HG03439 (cell line): ENCODE results near the gene CACNA2D4.

Experiments used
- ATAC-seq: cut with Tn5 transposase; IDR thresholded peaks from one replicate; pipeline ENCODE4 v1.9.1; 2021; ENCODE audit warnings: mild to moderate bottlenecking, moderate library complexity; ENCODE audit not compliant: unreplicated experiment

The CACNA2D4 gene

DNA sequence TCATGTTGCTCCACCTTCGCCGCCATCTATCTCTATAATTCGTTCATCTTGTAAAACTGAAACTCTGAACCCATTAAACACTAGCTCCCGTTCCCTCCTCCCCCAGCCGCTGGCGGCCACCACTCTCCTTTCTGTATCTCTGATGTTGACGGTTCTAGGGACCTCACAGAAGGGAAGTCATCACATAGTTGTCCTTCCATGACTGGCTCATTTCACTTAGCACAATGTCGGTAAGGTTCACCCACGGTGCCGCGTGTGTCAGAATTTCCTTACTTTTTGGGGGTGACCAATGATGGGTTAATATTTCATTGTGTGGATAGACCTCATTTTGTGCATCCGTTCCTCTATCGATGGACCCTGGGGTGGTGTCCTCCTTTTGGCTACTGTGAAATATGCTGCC is 2.0 kb upstream of the CACNA2D4 start:
- ATAC-seq = no peak

DNA sequence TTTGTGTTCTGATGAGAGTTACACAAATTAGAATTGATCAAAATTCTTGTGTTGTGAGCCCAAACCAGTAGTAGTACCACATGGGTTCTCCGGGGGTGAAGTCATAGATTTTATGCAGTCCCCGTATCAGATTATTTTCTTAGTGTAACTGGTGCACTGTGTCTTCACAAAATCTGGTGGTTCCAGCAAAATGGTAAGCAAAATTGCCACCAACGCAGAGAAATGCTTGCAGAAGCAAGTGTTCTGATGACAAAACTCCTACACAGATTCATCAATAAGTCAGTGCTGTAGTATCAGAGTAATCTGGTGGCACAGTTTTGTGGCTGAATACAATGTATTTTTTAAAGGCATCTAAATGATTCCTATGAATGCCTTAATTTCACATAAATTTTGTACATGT is 1.3 kb upstream of the CACNA2D4 start:
- ATAC-seq = no peak

DNA sequence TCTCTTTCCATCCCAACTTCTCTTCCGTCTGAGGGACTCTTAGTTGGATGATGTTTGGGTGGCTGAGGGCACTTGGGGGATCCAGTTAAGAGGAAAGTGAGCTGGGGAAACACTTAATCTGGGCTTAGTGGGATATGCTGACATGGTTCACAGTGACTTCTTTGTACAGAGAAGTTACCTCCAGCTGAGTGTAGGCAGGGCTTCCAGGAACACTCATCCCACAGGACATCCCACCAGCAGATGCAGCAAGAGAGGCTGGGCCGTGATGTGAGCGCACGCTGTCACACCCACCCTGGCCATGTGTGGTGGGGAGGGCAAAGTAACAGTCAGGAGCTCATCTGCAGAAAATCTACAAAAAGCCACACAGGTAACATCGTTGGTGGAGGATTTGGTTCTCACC is 832 bp upstream of the CACNA2D4 start:
- ATAC-seq = no peak

DNA sequence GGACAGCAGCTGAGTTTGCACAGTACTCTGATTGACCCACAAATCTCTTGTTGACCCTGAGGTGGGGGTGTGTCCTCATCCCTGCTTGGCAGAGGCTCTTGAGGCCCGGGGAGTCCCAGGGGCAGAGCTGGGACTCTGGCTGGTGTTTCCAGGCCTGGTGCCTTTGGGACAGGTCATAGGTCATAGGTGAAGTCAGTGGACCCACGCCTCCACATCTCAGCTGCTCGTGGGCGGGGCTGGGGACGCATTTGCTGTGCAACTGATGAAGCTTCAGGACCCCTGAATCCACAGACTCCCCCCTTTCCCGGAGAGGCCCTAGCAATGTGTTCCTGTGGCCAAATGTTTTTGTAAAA is 408 bp upstream of the CACNA2D4 start:
- ATAC-seq = no peak

DNA sequence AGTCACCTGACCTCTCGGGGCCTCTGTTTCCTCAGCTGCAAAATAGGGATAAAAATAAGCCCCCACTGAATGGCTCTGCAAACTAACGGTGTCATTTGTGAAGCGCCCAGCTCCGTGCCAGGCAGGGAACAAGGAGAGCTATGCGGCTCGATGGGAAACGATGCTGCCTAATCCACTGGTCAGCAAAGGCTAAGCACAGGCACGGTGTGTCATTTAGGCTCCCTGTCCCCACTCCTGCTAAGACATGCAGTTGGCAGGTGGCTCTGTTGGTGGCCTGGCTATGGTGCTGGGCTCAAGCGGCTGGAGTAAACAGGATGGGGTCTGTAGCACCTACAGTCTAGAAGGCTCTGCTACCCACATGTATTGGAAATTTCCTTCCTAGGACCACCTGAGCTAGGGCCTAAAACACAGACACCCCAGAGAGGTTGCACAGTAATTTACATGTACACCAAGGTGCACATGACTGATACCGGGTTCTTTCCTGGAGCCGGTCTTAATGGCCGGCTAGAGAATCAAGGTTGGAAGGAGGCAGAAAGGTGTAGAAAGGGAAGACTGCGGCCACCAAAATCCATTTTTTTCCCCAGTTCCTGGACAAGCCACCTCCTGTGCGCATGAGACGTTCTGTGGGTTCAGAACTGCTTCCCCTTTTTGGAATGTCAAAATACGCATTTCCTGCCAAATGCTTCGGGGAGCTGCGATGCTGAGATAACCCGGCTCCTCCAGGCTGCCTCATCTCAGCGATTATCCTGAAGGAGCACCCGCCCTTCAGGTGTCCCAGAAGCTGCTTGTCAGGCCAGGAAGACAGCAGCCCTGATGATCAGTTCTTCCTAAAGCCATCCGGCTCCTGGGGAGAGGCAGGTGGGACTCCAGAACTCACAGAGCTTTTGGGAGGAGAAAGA is 1.0 kb downstream of the CACNA2D4 start:
- no peak for ATAC-seq

DNA sequence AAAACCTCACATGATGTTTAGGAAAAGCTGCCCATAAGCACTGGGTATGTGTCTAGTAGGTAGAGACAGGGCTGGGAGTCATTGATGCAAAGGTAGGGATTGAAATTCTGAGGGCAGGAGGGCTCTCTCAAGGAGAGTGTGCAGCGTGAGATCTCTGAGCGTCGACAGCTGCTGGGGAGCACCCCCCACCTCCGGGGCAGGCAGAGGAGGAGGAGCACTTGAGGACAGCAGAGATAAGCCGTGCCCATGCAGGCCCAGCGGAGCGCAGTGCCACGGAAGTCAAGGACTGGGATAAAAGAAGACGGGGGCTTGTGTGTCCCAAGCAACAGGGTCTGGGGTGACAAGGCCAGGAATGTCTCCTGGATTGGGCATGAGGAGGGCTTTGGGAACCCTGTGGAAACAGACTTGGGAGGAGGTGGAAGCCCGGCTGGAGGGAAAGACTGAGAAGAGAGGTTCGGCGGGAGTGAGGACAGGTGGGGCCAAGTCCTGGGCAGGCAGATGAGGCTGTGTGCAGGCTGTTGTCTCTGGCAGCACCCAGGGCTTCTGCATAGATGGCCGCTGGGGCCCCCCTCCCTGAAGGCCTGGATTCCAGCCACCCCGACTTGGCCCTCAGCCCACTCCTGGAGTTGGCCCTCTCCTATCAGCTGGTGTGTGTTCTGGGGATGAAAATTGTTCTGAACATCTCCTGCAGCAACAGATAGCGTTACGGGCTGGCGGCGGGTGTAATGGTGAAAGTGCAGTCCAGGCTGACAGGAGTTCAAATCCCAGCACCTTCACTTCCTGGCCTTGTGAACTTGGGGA is 1.9 kb downstream of the CACNA2D4 start:
- no peak for ATAC-seq

DNA sequence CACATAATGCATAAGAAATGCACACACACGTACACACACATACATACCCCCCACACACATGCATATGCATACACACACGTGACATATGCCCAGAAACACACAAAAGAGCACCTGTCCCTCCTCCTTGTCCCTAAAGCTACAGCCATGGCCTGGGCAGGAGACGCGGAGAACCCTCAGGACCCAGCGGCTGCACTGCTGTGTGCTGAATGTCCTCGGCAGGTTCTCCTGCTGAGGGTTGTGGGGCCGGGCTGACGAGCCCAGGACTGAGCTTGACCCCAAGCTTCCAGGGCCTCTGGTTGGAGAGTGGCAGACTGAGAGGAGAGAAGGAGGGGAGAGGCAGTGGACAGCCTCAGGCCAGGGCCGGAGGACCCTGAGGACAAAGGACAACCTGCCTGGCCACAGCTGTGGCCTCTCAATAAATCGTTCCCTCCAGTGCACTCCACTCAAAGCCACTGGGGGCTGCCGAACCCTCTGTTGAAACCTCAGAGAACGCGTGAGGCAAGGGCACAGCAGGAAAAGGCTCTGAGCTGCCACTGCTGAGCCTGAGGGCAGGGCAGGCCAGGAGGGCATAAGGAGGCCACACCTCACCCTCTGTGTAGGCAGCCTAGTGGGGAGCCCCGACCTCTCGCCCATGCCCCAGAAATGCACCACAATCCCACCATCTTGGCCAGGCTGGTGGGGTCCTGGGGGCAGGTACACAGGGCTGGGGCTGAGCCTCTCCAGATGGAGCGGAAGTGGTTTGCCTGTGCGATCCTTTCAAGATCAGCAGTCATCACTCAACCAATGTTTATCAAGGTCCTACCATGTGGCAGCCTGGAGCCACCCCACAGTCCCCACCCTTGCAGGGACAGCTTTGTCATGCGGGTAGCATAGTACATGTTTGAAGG is 3.1 kb downstream of the CACNA2D4 start:
- no peak for ATAC-seq

DNA sequence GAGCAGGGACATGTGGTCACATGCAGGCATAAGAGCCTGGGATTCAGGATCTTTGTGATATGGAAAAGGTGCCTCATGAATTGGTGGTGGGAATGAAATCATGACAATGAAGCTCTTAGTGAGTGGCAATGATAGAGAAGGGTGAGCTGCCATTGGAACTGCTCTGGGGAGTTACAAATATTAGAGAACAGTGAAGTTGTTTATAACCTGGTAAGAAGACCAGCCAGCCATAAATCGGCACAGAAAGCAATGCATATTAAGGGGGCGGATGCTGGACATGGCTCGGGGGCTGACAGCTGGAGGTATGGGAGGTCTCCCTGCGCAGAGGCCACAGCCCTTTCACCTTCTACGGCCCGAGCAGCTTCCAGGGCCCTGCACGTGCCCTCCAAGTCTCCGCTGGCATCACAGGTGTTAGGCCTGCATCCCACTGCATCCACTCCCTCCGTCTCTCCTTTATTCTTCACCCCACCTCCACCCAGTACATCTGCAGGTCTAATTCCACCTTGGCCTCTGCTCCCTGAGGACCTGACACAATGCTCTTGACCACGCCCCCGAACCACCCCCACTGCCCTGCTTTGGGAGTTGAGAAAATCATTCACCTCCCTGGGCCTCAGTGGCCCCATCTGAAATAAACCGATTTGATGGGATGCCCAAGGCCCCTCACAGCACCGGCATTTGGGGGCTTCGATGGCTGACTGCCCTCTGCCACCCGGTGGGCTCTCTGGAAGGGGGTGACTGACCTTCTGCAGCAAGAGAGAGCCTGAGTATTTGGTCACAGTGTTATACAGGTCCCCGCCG is 4.1 kb downstream of the CACNA2D4 start:
- ATAC-seq = no peak

DNA sequence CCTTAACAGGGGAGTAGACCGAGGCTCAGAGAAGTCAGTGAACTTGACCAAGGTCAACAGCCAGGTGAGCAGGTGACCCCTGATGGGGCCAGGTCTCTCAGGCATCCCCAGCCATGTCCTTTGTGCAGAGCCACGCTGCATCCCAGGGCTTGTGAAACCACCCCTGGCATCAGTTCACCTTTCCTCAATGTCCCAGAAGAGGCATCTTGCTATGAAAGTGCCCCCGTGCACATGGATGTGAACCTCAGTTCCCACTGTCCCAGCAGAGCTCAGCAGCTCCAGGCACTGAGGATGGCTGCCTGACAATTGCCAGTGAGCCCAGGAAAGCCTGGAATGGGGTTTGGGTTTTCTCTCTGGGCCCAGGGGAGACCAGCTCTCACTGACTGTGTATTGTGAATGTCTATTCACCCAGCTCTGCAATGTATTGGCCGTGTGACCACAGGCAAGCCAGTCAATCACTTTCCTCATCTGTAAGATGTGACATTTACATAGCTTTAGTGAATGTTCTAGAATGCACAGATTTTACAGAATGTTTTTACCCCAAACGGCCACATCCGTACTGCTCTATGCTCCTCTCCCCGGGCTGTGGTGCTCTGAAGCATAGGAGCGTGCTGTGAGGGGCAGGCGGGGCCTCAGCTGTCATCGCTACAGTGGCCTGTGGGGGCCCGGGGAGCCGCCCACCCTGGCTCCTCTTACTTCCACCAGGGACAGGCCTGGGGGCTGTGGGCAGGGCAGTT is 4.9 kb downstream of the CACNA2D4 start:
- no peak for ATAC-seq

DNA sequence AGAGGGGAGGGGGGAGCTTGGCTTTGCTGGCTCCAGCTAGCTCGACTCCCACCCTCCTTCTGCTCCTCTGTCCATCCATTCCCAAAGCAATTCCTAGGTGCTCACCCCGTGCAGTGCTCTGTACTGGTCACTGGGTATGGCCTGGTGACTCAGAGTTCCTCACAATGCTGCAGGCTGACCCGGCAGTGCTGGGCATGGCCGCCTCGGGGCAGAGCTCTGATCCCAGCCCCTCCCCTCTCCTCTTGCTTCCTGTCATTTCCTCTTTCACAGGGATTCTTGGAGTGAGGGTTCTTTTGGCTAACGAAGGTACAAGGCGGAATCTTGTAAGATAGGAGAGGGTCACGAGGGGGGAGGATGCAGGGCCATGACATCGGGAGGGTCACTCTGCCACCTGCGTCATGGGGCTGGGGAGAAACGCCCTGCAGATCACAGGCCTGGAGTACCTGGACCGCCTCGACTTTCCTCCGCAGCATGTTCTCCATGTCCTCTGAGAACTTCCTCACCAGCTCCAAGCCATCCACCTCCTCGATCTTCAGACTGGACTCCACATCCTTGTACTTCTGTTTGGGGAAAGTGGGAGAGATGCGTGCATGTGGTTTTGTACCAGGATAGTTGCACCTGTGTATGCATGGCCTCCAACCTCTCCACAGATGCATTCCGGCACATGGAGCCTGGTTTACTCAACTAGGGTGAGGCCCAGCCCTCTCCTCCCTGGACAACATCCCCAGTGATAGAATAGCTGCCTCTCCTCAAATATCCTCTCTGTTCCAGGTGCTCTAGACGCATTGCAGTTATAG is 5.7 kb downstream of the CACNA2D4 start:
- ATAC-seq = no peak

DNA sequence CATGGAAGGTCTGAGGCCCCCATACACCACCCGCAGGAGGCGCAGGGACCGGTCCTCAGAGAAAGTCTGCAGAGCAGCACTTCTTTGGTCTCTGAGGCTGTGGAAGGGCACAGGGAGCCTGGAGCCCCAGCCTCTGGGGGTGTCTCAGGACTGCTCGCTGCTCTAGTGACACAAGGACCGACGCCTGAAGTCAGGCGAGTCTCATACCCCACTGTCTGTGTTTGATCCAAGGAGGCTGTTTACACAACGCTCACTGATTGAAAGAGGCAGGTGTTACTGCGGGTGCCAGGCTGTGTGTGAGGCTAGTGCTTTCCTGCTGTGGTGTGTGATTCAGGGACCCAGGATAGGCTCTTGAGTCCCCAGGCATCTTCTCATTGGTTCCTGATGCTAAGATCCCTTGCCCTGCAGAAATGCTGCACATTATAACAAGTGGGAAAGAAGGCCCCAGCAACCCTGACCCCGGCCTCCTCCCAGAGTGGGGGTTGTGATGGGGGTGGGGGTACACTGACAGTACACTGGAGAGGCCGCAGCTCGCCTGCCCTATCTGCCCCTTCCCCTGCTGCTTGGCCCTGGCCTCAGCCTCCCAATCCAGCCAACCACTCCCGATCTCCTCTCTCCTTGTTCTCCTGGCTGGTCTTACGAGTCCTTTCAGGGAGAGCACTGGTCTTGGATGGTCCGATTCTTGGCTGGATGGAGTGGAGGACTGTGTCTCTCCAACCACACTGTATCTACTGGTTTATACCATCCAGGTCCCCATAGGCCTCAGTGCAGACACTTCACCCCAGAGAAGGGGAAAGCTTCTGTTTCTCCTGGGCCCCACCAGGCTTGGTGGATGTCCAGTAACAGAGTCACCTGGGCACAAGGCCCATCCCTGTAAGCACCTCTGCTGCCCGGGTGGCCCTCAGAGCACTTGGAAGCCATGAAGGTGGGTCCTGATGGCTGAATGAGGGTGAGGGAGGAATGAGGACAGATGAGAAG is 6.6 kb downstream of the CACNA2D4 start:
- no peak for ATAC-seq

DNA sequence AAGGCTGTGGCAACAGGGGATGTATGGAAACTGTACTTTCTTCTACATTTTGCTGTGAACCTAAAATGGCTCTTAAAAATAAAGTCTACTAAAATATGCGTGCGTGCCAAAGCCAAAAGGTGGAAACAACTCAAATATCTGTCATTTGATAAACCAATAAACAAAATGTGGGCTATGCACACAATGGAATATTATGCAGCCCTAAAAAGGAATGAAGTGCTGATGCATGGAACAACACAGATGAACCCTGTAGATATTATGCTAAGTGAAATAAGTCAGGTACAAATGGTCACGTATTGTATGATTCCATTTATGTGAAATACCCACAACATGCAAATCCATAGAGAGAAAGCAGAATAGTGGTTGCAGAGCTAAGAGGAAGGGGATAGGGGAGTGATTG is 8.0 kb downstream of the CACNA2D4 start:
- no peak for ATAC-seq

DNA sequence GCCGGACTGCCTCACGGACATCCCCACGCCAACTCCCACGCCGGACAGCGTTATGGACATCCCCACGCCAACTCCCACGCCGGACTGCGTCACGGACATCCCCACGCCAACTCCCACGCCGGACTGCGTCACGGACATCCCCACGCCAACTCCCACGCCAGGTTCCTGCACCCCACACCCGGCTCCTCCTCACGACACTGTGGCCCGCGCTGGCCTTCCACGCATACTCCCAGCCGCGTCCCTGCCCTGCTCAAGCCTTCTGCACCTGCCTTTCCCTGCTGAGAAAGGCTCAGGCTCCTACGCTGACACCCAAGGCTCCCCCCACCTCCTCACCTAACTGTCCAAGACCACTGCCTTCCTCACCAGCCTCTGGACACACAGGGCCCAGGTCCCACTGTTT is 9.7 kb downstream of the CACNA2D4 start:
- no peak for ATAC-seq

DNA sequence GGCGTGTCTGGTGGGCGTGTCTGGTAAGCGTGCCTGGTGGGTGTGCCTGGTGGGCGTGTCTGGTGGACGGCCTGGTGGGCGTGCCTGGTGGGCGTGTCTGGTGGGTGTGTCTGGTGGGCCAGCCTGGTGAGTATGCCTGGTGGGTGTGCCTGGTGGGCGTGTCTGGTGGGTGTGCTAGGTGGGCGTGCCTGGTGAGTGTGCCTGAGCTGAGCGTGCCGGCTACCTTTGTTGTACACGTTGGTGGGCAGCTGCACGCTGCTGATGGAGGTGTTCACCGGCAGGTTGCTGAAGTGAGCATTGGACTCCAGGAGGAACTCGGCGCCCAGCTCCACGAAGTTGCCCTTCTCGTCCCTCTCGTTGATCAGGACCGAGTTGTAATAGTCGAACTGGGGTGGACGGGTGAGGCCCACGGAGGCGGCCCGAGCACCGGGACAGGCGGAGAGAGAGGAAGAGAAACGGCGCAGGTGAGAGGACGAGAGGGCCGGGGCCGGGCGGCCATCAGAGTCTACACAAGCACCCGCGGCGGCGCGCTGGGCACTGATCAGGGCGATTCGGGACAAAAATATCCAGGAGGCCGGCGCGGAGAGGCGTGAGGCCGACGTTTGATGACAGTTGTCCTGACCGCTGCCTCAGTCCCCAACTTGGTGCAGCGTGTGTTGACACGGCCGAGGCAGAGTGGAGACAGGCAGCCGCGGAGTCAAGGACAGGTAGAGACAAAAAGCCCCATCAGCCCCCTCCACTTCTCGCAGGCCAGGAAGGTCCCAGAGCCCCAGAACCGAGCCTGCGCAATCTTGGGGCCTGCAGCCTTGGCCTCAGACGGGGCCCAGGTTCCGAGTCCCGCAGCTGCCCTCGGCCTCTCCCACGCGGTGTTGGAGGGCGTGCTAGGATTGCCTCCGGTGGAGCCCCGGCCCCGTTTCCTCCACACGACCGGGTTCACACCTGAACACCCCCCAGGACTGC is 10.5 kb downstream of the CACNA2D4 start:
- no peak for ATAC-seq

DNA sequence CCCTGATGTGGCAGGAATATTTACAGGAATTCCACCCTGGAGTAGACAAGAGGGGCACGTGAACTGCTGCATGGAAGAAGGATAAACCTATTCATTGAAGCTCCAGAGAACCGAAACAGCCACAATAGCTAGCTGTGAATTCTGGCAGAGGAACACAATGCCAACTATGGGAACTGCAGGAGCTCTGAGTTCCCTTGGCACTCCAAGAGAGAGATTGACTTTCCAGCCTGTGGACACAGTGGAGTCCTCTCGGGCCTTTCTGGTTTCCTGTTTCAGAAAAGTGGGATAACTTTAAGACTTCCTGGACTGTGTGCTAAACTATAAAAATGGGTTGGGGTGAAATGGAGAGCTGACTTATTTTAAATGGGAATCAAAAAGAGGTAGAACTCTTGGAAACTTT is 11.9 kb downstream of the CACNA2D4 start:
- no peak for ATAC-seq

DNA sequence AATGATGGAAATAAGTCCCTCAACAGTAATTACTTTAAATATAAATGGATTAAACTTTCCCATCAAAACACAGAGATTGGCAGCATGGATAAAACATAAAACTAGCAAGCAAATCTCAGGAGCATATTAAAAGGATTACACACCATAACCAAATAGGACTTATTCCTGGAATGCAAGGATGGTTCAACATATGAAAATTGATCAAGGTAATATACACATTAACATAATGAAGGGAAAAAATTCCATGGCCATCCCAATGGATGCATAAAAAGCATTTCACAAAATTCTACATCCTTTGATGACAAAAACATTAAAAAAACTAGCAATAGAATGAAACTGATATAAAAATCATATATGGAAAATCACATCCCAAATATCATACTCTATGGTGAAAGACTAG is 13.6 kb downstream of the CACNA2D4 start:
- no peak for ATAC-seq

DNA sequence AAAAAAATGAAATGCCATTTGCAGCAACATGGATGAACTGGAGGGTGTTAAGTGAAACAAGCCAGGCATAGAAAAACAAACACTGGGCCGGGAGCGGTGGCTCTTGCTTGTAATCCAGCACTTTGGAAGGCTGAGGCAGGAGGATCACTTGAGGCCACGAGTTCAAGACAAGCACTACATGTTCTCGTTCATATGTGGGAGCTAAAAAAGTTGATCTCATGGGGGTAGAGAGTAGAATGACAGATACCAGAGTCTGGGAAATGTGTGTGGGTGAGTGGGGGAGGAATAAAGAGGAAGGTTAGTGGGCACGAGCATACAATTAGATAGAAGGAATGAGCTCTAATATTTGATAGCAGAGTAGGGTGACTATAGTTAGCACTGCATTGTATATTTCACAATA is 21.5 kb downstream of the CACNA2D4 start:
- no peak for ATAC-seq
